Lower leg skin (tissue), 4 donors: ENCODE results near the gene SLC44A4. TPM values are rescaled to one million over a fixed set of nuclear protein-coding genes. Genes with fewer than 3 reads are reported as not detected.

Experiments
- DNase-seq, 2 donors: peaks; one replicate each; pipeline ENCODE4 v3.0.0-alpha.2; 2019; ENCODE audit warnings: low spot score in 2 of 2
- H3K4me3 ChIP-seq: fragments of 200-600 bp; sonication (generic); 2 replicates; pipeline ENCODE4 v1.5.1; 2017; ENCODE audit warnings: mild to moderate bottlenecking, low read depth; ENCODE audit not compliant: poor library complexity, severe bottlenecking
- CTCF ChIP-seq, 3 donors: fragments of 450-650 bp; IDR thresholded peaks; one replicate each; pipeline ENCODE4 v1.5.1; 2016; ENCODE audit warnings: antibody characterized with exemption in 3 of 3, mild to moderate bottlenecking in 3 of 3, moderate library complexity in 2 of 3
- POLR2A ChIP-seq, 2 donors: fragments of 450-650 bp; IDR thresholded peaks; one replicate each; pipeline ENCODE4 v1.6.1; 2016 to 2017; ENCODE audit warnings: antibody characterized with exemption in 2 of 2, mild to moderate bottlenecking in 1 of 2, moderate library complexity in 1 of 2
- WGBS, 2 donors: methylation state at CpG; one replicate each; pipeline ENCODE4 v1.1.5; 2018; 5-methylcytosine and 5-hydroxymethylcytosine counted together
- intact Hi-C: fragments of 100-400 bp; cut with DNase I; formaldehyde crosslinking; loops from one replicate; pipeline ENCODE4 v1.15.0; 2023; ENCODE audit warnings: low total_unique reads
- total RNA-seq, 4 donors: library from RNA; depleted of rRNA; stranded (reverse); fragments of >200 nt; gene quantifications; one replicate each; pipeline ENCODE4 v1.1.0, GENCODE V29; 2016

Gene SLC44A4
- total RNA-seq, 4 donors from 2014 or later = 1.6 to 5.2 (median 3.2) TPM

GRCh38 chr6:31880616-31881015 is 1.8 kb upstream of the SLC44A4 start:
- 88 to 91% methylated on average over 10 of the region's 10 CpGs for WGBS, 2 donors
- TF ChIP-seq POLR2A (IDR thresholded peaks at IDR 0.05) = no peak
- no peak for TF ChIP-seq CTCF (IDR thresholded peaks at IDR 0.05)
- no peak for DNase-seq

GRCh38 chr6:31879901-31880300 is 1.1 kb upstream of the SLC44A4 start:
- H3K4me3 ChIP-seq = no peak overlapping the region
- 53 to 57% methylated on average over 10 of the region's 10 CpGs for WGBS, 2 donors
- intact Hi-C loops = no loop called here
- TF ChIP-seq CTCF (IDR thresholded peaks at IDR 0.05) (no peak), POLR2A (IDR thresholded peaks at IDR 0.05) (no peak)
- DNase-seq = no peak

More at GRCh38 chr6:31880616-31881015, 1.8 kb upstream of the SLC44A4 start:
- intact Hi-C loops = no loop called here
- H3K4me3 ChIP-seq = no peak overlapping the region

- WGBS, 2 donors = 55 to 70% methylated on average over 13 of the region's 13 CpGs
- intact Hi-C loops = no loop called here
- TF ChIP-seq CTCF (IDR thresholded peaks at IDR 0.05) = no peak
- DNase-seq = no peak
- no peak overlapping the region for H3K4me3 ChIP-seq
Measured at GRCh38 chr6:31879143-31879542, 346 bp upstream of the SLC44A4 start.

- TF ChIP-seq CTCF (IDR thresholded peaks at IDR 0.05) (no peak), POLR2A (IDR thresholded peaks at IDR 0.05) (no peak)
- intact Hi-C loops = no loop called here
- no peak for DNase-seq
- H3K4me3 ChIP-seq = no peak overlapping the region
- WGBS, 2 donors = 87% methylated on average over 3 of the region's 3 CpGs
Measured at GRCh38 chr6:31878222-31878621, 575 bp downstream of the SLC44A4 start.

DNA sequence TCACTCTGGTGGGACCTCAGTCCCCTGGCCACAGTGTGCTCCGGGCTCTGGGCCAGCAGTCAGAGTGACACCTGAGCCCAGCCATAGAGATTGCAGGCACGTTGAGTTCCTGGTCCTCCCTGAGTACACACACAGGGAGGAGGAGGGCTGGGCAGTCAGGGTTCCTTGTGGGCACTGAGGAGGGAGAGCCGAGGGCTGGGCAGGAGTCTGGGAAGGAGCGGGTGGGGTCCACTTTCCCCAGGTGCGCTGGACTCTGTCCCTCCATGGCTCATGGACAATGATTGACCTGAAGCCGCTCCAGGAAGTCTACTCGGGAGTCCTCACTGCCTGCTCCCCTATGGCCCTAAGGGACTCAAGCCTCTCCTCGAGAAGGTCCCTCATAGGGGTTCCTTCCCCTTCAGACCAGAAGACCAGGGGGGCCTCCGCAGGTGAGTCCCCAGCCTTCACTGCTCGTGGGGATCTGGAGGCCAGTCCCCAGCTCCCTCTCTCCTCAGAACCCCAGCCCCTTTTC is 1.1 kb downstream of the SLC44A4 start:
- no peak for DNase-seq
- intact Hi-C loops = no loop called here
- 74 to 95% methylated on average over 8 to 10 of the region's 10 CpGs for WGBS, 2 donors
- no peak overlapping the region for H3K4me3 ChIP-seq
- no peak for TF ChIP-seq POLR2A (IDR thresholded peaks at IDR 0.05)
- no peak for TF ChIP-seq CTCF (IDR thresholded peaks at IDR 0.05)

DNA sequence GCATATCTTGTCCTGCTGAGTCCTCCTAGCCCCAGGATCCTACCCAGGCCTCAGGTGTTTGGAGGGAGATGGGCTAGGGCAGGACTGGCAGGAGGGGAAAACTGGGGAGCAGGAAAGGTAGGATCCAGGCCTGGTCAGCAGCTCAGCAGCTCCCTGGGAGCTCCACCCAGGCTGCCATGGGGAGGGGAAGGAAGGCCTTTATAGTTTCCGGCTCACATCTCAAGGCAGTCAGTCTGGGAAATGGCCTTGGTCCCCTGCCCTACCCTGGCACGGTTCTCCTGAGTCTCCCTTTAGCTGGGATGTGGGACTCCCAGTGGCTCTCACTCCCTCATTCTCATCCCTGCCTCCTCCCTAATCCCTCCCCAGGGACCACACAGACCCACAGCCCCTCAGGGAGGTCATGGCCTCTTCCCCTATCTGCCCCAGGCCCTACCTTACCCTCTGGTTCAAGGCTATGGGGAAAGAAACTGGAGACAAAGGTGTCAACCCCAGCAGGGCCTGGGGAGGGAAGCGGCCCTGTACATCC is 1.6 kb downstream of the SLC44A4 start:
- no peak overlapping the region for H3K4me3 ChIP-seq
- DNase-seq = no peak
- 64 to 76% methylated on average over 3 of the region's 3 CpGs for WGBS, 2 donors
- intact Hi-C loops = no loop called here
- TF ChIP-seq POLR2A (IDR thresholded peaks at IDR 0.05) (no peak), CTCF (IDR thresholded peaks at IDR 0.05) (no peak)
